Stimulated activated CD4-positive, alpha-beta T cell treated with anti-CD3 and anti-CD28 coated beads, Interleukin-1b, Interleukin-23, amount 100 ng/mL, for 48 hours (primary cell): Measurements from ENCODE around the gene RUSC1.
A peak's percentile ranks its signal among the peaks of the same experiment; 100 is the strongest.
"Not testable (repeated sequence)": the region's sequence is repeated elsewhere in the genome, so short reads cannot be mapped to it uniquely, and the experiment has no call there.

Experiments used
- DNase-seq: peaks from one replicate; pipeline ENCODE4 v3.0.0-alpha.2; 2020

Gene RUSC1, protein sequence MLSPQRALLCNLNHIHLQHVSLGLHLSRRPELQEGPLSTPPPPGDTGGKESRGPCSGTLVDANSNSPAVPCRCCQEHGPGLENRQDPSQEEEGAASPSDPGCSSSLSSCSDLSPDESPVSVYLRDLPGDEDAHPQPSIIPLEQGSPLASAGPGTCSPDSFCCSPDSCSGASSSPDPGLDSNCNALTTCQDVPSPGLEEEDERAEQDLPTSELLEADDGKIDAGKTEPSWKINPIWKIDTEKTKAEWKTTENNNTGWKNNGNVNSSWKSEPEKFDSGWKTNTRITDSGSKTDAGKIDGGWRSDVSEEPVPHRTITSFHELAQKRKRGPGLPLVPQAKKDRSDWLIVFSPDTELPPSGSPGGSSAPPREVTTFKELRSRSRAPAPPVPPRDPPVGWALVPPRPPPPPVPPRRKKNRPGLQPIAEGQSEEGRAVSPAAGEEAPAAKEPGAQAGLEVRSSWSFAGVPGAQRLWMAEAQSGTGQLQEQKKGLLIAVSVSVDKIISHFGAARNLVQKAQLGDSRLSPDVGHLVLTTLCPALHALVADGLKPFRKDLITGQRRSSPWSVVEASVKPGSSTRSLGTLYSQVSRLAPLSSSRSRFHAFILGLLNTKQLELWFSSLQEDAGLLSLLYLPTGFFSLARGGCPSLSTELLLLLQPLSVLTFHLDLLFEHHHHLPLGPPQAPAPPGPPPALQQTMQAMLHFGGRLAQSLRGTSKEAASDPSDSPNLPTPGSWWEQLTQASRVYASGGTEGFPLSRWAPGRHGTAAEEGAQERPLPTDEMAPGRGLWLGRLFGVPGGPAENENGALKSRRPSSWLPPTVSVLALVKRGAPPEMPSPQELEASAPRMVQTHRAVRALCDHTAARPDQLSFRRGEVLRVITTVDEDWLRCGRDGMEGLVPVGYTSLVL

DNA sequence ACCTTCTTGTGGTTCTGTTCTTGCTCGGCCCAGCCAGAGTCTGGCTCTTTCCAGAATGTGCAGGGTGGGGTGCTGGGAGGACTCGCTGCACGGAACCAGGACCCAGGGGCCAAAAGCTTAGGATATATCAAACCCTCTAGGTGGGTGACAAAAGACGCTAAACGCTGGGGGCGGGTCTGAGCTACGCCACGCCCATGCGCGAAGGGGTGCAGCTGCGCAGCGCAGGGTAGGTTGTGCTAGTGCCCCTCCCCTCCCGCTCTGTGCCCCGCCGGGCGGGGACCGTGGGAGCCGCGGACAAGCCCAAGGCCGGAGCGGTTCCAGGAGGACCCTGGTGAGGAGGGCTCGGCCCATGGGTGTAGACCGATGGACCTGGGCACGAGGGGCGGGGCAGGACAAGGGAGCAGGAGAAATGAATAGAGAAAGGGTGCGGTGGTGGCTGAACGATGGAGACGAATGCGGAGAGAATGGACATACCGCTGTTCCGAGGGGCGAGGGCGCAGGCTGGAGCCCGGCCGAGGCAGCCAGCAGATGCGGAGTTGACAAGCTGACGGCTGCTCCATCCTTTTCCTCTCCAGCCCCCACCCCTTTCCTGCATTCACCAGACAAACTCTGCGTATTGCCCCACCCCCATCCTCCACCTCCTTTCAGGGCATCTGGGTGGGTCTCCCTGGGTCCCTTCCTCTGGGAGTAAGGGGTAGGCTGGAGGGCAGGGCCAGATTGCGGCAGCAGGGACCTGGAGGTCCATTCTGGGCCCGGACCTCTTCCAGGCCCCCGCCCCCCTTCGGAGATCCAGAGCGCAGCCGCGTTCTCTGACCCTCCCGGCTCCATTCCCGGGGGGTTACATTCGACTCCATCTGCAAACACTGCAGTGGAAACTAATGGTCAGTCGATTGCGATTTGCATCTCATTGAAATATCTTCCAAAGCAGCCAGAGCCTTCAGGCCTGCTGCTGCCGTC, at the start of gene RUSC1:
TSS of gene RUSC1 (plus strand) at position 234 of the 957 bp plus-strand sequence. CDS start 880 bp downstream, outside the sequence.
- DNase-seq = peak; percentile 73

DNA sequence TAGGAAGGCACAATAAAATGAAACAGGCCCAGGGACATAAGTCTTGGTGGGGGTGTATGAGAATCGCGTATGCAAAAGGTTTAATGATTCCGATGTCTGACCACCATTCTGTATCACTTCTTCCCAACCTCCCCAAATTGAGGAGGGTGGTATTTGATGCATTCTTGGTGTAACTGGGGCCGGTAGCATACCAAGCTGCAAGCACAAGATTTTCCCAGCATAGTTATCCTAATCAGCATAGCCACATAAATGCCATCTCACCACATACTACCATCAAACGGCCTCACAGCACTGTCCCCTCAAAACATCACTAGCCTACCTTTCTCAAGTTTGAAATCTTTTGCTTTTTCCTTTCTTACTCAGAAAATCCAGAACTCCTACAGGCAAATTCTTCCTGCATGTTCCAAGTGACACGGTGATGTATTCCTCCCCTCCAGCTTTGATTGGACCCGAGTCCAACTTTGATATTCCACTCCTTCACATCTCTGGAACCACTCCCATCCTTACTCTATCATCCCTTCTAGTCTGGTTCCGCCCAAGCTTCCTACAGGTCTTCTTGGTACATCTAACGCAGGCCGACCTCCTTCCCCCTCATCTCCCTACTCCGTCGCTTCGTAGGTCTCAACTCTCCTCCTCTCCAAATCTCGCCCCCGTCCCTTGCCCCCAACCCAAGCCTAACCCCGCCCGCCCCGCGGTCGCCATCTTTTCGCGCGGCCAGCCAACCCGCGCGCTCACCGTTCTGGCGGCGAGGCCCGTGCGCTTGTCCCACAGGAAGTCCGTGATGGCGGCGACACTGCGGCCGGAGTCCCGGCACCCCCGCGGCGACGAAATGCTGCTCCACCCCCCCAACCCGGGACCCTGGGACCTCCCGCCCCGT, 48.0 kb upstream of the RUSC1 start:
- DNase-seq = no peak

DNA sequence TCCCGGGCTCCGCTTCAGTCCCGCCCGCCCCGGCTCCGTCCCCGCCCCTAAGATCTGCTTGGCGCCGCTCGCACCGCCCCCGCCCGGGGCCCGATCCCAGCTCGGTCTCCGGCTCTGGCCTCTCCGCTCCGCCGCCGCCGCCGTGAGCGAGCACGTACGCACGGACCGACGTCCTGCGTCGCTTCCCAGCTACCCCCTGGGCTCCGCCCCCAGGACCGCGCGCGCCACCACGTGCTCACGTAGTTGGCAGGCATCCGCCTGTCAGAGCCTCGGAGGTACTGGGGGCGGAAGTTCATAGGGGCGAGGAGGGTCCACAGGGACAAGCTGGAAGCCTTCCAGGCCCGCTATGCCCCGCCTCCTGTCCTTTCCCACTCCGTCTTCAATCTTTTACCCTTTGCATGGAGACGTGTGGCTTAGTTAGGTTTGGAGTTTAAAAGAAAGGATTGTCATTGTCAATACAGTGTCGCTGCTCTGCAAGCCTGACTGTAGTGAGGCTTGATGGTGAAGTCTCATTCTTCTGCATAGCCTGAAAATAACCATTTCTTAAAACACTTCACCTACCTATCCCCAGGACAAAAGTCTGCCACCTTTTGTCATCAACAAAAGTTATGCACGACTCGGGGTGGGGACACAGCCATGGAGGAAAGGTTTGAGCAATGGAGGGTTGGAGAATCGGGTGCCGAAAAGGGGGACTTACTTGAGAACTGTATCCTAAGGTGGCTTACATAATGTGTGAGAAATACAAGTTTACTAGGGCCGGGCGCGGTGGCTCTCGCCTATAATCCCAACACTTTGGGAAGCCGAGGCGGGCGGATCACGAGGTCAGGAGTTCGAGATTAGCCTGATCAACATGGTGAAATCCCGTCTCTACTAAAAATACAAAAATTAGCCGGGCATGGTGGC, 47.1 kb upstream of the RUSC1 start, which contains the start of gene CLK2:
TSS of gene CLK2 (minus strand) at position 162 of the 903 bp plus-strand sequence. CDS start 2,527 bp downstream, outside the sequence.
- DNase-seq = peak; percentile 98

DNA sequence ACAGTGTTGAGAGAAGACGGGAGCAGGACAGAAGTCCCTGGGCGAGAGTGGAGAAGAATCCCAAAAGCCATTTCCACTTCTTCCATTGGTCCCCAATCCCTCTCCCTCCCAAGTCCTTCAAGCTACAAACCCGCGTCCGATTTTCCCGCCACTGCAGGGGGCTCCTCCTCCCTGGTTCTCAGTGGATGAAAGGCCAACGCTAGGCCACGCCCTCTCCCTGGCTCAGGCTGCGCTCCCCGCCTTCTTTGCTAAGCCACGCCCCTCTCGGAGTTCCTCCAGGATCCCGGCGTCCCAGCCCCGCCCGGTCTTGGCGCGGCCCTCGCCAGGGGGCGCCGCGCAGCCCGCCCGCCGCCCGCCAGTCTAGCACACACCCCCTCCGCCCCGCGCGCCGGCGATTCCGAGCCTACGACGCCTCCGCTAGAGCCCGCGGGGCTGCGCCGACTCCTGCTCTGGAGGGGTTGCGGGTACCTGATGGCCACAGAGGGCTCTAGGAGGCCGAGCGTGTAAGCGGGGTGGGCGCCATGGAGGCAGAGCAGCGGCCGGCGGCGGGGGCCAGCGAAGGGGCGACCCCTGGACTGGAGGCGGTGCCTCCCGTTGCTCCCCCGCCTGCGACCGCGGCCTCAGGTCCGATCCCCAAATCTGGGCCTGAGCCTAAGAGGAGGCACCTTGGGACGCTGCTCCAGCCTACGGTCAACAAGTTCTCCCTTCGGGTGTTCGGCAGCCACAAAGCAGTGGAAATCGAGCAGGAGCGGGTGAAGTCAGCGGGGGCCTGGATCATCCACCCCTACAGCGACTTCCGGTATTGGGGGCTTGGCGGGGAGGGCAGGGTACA, 43.4 kb upstream of the RUSC1 start, which contains the start of gene HCN3:
TSS of gene HCN3 (plus strand) at position 394 of the 832 bp plus-strand sequence. CDS start at position 522, 128 bp downstream.
- peak; percentile 95 for DNase-seq

DNA sequence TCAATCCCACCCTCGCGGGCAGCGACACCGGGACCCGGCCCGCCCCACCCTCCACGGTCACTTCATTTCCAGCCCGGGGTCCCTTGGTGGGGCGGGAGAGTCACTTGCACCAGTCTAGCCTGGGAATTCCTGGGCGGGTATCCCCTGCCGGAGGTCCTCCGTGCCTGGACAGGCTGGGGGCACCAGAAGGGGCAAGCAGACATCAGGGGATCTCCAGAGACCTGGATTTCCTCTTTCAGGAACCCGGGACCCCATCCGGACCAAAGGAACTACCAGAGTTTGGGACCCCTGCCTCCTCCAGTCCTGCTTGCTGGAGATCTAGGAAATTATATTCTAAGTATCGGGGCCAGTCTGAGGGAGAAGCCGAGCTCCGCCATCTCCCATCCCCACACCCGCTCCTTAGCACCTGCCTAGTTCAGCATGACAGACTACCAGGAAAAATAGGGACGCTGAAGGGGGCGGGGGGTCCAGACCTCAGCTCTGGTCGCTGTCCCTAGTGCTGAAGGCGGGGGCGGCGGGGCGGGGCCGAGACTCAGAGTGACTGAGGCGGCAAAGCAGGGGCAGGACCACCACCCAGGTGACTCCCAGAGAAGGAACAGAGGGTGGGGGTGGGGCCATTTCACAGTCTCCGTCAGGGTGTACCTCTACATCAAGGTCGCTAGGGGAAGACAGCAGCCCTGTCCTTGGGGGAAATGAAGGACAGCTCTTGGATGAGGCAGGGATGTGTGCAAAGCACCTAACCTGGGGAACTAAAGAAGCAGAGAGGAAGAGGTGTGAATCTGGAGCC, 42.6 kb upstream of the RUSC1 start:
- DNase-seq = peak; percentile 83

DNA sequence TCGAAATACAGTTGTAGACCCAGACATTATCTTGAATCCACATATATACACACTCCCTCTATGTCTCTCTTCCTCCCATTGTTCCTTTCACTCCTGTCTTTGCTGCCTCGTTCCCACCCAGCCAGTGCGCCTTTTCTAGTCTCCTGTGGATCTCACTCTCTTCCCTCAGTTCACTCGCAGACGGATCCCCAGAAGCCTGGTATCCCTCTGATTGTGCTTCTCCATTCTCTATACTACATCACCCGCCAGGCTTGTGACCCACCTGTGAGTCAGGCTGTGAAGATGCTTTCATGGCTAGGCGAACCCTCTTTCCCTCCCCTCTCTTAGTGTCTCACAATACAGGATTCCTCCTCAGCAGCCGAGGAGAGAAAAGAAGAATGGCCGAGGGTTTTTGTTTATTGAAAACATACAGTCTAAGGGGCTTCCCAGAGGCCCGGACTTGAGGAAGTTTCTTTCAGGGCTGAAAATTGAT, 42.0 kb upstream of the RUSC1 start:
- DNase-seq = no peak

DNA sequence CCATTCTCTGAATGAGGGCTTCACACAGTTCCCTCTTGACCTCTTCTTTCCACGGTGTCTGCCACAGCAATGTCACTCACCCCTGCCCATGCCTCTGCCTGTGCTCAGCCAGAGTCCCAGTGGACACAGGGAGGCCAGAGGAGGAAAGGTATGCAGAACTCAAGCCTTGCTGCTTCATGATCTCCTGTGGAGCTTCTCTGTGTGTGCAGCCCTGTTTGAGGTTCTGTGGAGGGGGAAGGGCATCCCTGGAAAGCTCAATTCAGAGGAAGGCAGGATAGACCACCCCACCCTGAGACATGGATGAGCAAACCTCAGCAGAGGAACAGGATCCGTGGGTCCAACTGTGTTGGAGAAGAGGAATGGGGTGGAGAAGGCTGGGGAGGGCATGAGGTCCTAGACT, 41.4 kb upstream of the RUSC1 start:
- DNase-seq = no peak

DNA sequence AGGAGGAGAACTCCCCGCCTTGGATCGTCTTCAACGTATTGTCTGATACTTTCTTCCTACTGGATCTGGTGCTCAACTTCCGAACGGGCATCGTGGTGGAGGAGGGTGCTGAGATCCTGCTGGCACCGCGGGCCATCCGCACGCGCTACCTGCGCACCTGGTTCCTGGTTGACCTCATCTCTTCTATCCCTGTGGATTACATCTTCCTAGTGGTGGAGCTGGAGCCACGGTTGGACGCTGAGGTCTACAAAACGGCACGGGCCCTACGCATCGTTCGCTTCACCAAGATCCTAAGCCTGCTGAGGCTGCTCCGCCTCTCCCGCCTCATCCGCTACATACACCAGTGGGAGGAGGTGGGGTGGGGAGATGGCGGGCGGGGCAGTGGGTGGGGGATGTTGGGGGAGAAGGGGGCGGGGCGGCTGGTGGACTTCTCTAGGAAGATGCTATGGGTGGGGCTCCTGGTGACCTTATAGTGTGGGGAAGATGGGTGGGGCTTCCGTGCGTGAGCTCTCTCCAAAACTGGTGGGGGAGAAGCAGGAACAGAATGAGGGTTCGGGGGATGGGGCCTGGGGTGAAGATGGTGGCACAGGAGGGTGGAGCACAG, 38.1 kb upstream of the RUSC1 start:
- no peak for DNase-seq

DNA sequence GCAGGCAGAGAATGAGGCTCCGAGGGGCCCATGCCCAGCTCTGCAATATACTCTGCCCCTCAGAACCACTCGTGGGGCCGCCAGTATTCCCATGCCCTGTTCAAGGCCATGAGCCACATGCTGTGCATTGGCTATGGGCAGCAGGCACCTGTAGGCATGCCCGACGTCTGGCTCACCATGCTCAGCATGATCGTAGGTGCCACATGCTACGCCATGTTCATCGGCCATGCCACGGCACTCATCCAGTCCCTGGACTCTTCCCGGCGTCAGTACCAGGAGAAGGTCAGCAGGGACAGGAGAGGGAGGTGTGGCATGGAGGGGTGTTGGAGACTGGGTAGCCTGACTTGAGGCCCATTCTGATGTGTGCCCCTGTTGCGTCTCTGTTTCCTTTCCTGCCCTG, 36.2 kb upstream of the RUSC1 start:
- DNase-seq = no peak

DNA sequence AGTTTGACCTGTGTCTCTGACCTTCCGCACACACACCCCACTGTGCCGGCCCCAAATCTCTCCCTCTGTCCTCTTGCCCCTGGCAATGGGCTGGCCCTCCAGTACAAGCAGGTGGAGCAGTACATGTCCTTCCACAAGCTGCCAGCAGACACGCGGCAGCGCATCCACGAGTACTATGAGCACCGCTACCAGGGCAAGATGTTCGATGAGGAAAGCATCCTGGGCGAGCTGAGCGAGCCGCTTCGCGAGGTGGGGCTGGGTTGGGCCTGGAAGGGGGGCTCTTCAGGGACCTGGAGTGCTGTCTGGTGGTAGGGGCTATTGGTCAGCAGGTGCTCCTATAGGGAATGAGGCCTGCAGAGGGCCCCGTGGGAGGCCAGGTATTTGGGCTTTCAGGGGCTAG, 35.6 kb upstream of the RUSC1 start:
- no peak for DNase-seq

DNA sequence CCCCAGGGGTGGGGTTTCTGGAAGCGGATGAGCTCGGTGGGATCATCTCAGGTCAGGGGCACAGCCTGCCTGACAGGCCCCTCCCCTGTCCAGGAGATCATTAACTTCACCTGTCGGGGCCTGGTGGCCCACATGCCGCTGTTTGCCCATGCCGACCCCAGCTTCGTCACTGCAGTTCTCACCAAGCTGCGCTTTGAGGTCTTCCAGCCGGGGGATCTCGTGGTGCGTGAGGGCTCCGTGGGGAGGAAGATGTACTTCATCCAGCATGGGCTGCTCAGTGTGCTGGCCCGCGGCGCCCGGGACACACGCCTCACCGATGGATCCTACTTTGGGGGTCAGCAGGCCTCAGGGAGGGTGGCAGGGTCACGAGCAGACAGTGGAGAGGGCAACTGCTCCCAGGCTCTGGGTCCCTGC, 35.1 kb upstream of the RUSC1 start:
- no peak for DNase-seq

DNA sequence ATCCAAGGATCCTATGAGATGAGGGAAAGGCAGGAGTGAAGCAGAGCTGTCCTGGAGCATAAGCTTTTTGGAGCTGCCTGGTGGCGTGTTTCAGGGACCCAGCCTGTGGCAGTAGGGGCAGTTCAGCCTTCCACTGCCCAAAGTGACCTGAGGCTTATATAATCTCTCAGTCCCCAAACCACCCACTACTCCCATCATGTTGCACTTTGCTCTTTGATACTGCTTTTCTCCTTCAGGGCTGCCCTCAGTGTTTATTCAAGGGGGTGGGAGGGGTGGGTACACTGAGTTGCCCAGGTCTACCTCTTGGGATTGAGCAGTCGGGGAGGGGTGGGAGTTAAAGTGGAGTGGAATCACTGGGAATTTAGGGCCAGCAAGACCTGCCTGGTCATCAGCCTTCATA, 34.1 kb upstream of the RUSC1 start:
- no peak for DNase-seq

DNA sequence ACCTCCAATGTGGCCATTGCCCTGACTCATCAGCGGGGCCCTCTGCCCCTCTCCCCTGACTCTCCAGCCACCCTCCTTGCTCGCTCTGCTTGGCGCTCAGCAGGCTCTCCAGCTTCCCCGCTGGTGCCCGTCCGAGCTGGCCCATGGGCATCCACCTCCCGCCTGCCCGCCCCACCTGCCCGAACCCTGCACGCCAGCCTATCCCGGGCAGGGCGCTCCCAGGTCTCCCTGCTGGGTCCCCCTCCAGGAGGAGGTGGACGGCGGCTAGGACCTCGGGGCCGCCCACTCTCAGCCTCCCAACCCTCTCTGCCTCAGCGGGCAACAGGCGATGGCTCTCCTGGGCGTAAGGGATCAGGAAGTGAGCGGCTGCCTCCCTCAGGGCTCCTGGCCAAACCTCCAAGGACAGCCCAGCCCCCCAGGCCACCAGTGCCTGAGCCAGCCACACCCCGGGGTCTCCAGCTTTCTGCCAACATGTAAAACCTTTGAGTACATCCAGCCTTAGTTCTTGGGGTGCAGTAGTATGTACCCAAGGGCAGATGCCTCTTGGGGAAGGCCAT, 32.6 kb upstream of the RUSC1 start:
- DNase-seq = no peak

DNA sequence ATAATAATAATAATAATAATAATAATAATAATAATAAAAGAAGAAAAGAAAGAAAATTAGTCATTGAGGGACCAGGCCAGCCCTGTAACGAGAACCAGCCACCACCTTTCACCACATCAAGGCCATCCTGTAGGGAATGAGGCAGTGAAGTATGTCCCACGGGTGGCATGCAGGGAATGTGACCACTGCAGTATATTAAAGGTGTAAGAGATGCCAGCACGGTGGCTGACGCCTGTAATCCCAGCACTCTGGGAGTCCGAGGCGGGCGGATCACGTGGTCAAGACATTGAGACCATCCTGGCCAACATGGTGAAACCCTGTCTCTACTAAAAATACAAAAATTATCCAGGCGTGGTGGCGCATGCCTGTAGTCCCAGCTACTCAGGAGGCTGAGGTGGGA, 29.7 kb upstream of the RUSC1 start:
- not testable (repeated sequence) for DNase-seq

DNA sequence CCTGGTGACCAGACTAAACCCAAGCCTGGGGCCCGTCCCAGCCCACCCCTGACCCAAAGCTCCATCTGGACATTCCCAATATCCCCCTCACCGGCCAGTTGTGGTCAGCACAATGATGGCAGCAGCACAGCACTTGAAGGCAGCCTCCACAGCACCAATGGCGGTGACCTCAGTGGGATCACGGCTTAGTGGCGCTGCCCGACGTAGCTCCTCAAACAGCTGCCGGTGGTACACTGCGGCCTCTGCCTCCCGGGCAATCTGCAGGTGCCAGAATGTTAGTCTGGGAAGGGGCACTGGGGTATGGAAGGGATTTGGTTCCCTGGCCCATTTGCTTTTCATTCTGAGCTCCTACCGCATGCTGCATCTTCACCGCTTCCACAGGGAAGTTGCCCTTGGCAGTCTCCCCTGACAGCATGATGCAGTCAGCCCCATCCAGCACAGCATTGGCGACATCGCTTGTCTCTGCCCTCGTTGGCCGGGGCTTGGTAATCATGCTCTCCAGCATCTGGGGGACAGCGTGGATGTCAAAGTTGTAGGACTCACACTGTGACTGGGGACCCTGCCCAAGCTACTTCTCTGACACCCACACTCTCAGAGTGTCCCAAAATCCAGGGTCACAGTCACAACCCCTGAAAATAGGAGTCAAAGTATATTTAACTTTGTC, 27.5 kb upstream of the RUSC1 start:
- no peak for DNase-seq

DNA sequence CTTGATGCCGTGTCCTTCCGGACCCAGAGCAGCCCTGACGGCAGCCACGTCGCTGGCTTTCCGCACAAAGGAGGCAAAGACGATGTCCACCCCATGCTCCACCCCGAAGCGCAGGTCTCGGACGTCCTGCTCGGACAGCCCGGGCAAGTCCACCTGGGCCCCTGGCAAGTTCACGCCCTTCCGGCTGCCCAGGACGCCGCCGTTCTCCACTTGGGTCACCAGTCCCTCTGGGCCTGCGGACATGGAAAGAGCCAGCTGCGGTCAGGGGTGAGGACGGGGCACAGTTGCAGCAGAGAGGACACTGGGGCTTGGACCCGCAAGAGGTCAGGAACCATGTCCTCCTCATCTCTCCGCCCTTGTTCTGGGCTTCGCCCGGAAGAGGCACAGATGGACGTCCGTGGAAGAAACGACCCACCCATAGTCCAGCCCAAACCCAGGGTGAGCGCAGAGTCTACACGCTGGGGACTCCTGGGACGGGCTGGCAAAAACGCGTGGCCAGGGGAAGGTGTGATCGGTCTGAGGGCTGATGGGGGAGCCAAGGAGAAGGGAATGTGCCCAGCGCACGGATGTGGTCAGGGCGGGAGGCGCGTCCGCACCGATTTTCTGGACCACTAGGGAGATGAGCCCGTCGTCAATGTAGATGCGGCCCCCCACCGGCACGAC, 26.0 kb upstream of the RUSC1 start:
- no peak for DNase-seq
